ENCODE data around the gene KRTAP10-10. TPM values are rescaled to one million over a fixed set of nuclear protein-coding genes. Genes with fewer than 3 reads are reported as not detected.
"Not testable (repeated sequence)": the region's sequence is repeated elsewhere in the genome, so short reads cannot be mapped to it uniquely, and the experiment has no call there.

Gene KRTAP10-10
- total RNA-seq, 1 experiment from 2014 or later, result not detected

- no peak for DNase-seq (ENCODE audit: low read depth)
These were observed 35.3 kb upstream of the KRTAP10-10 start for GRCh38 chr21:44601596-44602462.

DNA sequence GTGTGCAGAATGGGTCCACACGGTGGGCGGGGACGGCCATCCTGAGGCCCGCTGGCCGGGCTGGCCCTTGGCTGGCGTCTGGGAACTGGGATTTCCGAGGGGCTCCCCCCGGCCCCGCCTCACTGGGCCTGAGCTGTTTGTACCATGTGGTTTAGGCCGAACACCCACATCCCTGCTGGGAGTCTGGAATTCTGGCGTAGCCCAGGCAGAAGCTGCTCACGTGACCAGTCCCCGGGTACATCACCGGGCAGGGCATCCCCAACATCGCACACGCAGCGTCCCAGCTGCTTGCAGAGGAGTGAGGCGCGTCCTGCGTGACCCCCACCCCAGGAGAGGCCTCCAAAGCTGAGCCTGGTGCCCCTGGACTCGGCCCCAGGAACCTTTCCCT is 34.7 kb upstream of the KRTAP10-10 start:
- DNase-seq (ENCODE audit: low read depth), result no peak

GRCh38 chr21:44603109-44603875 is 33.9 kb upstream of the KRTAP10-10 start:
- no peak for DNase-seq (ENCODE audit: low read depth)

DNA sequence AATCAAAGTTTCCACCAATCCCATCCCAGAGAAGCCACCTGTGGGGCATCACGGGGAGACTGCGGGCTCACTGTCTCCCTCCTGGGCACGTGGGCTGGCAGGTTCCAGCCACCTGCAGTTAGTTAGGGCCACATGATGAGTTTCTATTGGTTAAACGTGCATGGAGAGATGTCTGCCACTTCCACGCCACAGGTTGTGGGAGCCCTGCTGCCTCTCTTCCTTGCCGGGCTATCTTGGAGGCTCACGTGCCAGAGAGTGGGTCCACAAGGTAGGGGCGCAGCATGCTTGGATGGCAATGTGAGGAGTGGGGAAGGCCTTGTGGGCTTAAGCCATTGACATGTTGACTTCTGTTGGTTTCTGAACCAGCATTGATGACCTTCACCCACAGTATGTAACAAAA is 33.2 kb upstream of the KRTAP10-10 start:
- no peak for DNase-seq (ENCODE audit: low read depth)

DNA sequence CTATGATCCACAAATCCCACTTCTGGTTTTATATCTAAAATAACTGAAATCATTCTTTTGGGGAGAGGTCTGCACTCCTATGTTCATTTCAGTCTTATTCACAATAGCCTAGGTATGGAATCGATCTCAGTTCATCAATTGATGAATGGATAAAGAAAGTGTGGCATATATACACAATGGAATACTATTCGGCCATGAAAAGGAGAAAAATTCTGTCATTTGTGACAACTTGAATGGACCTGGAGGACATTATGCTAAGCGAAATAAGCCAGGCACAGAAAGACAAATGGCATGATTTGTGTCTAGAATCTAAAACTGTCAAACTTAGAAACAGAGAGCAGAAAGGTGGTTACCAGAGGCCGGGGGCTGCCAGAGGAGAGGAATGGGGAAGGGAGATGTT is 30.7 kb upstream of the KRTAP10-10 start:
- no peak for DNase-seq (ENCODE audit: low read depth)

GRCh38 chr21:44609193-44609592 is 28.0 kb upstream of the KRTAP10-10 start:
- DNase-seq (ENCODE audit: low read depth), result no peak

DNA sequence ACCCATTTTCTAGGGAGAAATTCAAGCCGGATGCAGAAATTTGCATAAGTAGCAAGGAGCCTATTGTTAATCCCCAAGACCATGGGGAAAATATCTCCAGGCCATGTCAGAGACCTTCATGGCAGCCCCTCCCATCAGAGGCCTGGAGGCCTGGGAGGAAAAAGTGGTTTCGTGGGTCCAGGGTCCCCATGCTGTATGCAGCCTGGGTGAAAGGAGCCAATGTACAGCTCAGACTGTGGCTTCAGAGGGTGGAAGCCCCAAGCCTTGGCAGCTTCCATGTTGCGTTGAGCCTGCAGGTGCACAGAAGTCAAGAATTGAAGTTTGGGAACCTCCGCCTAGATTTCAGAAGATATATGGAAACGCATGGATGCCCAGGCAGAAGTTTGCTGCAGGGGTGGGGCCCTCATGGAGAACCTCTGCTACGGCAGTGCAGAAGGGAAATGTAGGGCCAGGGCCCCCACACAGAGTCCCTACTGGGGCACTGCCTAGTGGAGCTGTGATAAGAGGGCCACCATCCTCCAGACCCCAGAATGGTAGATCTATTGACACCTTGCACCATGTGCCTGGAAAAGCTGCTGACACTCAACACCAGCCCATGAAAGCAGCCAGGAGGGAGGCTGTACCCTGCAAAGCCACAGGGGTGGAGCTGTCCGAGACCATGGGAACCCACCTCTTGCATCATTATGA is 26.9 kb upstream of the KRTAP10-10 start:
- not testable (repeated sequence) for DNase-seq (ENCODE audit: low read depth)

- no peak for DNase-seq (ENCODE audit: low read depth)
These were observed 25.6 kb upstream of the KRTAP10-10 start for GRCh38 chr21:44611551-44611950.

- DNase-seq (ENCODE audit: low read depth), result no peak
These were observed 25.1 kb upstream of the KRTAP10-10 start, which contains the start of gene KRTAP10-8 for GRCh38 chr21:44612029-44612486. KRTAP10-8 (plus strand) TSS chr21:44612079; CDS start chr21:44612101, 22 bp downstream.

GRCh38 chr21:44612669-44613229 is 24.4 kb upstream of the KRTAP10-10 start:
- DNase-seq (ENCODE audit: low read depth), result no peak

DNA sequence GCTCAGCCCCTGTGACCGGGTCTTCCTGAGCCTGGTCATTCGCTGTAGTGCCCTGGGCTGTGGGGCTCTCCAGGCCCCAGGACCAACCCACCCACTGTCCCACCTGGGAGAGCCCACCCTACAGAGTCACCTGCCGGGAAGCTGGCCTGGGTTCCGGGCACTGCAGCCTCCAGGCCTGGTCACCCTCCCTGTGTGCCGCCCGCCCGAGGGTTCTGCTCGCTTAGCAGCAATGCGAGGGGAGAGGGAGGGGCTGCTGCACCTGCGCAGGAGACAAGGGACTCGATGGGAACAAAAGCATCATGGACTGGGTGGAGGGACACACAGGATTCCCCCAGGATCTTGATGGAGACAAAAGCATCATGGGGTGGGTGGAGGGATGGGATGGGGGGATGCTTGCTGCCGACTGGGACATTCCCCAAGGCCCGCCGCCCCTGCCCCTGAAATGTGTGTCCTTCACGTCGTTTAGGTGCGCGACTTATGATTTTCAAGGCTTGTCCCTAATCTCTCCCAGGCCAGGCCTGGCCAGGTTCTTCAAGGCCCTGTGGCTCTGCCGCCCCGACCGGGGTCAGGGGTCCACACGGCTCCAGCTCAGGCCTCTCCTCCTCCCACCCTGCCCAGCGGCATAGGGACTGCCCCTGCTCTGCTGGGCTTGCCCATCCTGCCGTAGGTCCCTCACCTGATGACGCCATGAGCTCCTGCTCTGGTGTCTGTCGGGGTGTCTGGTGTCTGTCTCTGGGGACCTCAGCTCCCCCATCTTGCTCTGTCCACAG is 23.6 kb upstream of the KRTAP10-10 start:
- no peak for DNase-seq (ENCODE audit: low read depth)

- no peak for DNase-seq (ENCODE audit: low read depth)
These were observed 23.0 kb upstream of the KRTAP10-10 start for GRCh38 chr21:44614161-44614631.

DNA sequence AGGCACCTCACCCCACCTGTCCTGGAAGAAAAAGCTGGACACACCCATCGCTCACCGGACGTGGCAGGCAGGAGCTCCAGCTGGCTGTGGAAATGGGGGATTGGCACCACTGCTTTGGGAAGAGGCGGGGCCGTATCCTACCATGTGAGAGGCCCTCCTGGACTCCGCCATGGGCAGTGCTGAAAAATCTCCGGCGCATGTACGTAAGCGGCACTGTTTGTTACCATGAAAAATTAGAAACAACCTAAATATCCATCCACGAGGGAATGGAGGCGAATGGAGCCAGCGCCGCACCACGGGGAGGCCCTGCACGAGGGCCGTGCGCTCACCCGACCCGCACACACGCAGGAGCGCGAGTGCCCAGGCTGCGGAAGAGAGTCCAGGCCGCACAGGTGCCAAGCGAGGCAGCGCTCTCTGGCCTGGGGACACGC is 22.2 kb upstream of the KRTAP10-10 start:
- DNase-seq (ENCODE audit: low read depth), result no peak

- no peak for DNase-seq (ENCODE audit: low read depth)
These were observed 21.7 kb upstream of the KRTAP10-10 start for GRCh38 chr21:44615466-44615865.

DNA sequence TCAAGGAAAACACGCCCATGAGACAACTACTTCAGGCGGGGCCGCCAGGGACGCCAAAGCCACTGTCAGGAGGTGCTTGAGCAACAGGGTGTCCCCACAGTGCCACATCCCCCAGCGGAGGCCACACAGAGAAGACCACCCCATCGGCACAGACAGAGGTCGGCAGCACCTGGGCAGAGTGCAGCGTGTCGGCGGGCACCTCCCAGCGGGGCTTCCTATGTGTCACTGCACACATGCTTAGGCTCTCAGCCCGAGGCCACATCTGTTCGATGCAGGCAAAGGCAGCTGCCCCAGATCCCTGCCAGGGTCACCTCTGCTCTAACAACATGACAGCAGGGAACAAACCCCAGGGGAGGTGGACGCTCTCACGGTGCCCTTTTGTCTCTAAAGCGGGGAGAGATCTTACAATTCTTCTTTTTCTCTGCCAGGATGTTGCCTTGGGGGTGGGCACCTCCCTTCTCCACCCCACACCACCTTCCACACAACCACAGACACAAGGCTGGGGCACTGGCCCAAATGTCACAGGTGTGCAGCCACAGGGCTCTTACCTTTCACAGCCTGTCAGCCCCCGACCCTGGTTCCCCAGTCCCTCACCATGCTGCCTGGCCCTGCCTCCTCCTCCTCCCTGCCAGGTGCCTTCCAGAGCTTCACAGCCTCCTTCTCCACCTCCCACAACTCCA is 21.1 kb upstream of the KRTAP10-10 start:
- no peak for DNase-seq (ENCODE audit: low read depth)

DNA sequence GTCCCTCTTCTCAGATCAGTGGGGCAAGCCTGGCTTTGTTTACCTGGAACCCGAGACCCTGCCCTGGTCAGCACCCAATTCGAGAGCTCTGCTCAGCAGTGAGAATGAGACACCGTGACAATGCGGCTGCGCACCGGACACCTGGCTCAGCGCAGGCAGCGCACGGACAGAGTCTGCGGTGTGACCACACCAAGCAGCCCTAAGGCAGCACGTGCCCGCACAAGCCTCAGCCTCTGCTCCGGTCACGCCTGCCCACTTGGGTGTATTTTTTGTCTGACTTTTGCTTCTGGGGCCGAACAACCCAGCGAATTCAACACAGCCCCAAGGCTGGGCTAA is 20.6 kb upstream of the KRTAP10-10 start:
- DNase-seq (ENCODE audit: low read depth), result no peak

DNA sequence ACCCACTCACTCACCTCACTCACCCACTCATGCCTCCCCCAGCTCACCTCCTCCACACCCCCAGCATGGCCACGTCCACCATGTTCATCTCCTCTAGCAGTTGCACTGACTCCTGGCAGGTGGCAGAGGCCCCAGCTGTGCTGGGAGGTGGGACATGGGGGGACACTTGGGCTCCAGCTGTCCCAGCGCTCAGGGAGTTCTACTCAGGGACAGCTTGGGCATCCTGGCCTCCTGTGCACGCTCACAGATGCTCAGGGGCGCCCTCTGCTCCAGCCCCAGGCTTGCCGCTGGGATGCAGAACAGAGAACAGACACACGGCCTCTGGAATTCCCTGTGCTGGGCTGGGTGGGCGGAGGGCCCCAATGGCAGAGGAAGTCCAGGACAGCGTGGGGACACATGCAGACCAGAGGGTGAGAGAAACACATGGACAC is 20.1 kb upstream of the KRTAP10-10 start:
- no peak for DNase-seq (ENCODE audit: low read depth)

- no peak for DNase-seq (ENCODE audit: low read depth)
These were observed 18.7 kb upstream of the KRTAP10-10 start for GRCh38 chr21:44618504-44618903.

- DNase-seq (ENCODE audit: low read depth), result no peak
These were observed 18.2 kb upstream of the KRTAP10-10 start for GRCh38 chr21:44618909-44619308.

DNA sequence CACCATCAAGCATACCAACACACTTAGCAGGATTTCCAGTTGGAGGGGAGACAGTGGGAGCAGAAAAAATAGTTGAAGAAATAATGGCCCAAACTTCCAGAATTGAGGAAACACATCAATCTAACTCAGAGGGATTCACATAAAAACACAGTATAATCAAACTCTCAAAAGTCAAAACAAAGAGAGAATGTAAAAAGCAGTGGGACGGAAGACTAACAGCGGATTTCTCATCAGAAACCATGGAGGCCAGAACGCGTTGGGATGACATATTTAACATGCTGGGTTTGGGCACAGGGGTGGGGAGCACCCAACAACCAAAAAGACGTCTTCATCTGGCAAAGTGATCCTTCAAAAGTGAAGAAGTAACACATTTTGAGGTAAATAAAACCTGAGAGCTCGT is 17.3 kb upstream of the KRTAP10-10 start:
- DNase-seq (ENCODE audit: low read depth), result no peak

Measured in HT1080 (cell line).